ENCODE measurements around the gene VRK3. TPM values are rescaled to one million over a fixed set of nuclear protein-coding genes. Genes with fewer than 3 reads are reported as not detected.

VRK3 gene
- total and polyA plus RNA-seq, 2 of the 4 experiments (the other 2 are of a cell fraction): 28.7 to 35.8 TPM

DNA sequence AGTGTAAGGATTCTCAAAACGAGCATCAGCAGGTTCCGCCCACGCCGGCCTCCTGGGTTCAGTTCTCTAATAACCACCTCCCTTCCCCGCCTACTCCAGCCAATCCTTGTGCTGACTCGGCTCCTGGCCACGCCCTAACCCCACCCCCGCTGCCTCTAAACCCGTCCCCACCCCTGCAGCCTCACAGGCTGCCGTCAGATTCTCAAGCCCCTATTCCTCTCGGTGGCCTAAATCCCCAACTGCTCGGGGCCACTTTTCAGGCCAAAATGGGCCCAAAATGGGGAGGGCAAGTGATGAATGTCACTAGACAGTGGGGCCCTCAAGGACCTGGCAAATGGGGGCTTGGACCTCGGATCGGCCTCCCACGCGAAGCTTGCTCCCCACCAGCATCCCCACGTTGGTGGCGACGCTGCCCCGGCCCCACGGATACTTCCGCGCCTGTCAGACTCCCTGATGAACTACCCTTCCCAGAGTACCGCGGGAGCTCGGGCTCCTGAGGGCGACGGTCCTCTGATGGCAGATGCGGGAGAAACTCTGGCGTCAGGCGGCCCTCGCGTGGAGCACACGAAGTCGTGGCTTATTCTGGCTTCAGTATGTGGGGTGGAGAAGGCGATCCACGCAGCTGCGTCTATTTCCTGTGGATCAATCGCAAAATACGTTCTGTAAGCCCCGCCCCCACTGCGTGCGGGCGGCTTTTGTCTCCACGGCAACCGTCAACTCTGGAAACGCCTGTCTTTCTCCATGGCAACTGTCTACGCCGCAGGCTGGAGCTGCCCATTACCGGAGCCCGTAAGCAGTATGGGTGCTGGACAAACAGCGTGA, 25.4 kb upstream of the VRK3 start:
- H3K79me1 ChIP-seq (ENCODE audit: low read depth in 1 of 2, low read length in 2 of 2): no peaks in the 10 kb centered on the region; a peak in 1 of 4 replicates
- no peak overlapping the region for H3K56ac ChIP-seq (ENCODE audit: extremely low read depth, insufficient read depth, low read length)
- no peak overlapping the region for H2AK5ac ChIP-seq (ENCODE audit: low read depth, low read length)
- H3K27me3 ChIP-seq (ENCODE audit: control insufficient read depth, insufficient read depth, low read length): no peaks in the 10 kb centered on the region
- H2BK20ac ChIP-seq (ENCODE audit: low read depth, low read length): no peak overlapping the region
- BruUV-seq (replicated peaks): no TSS peak
- no peak overlapping the region for H3K27ac ChIP-seq (ENCODE audit: insufficient read depth, low read length)
- peak overlapping the region; percentile 96 for H2AFZ ChIP-seq (replicated peaks; ENCODE audit: low read length, poor library complexity)
- H3K4me2 ChIP-seq (ENCODE audit: low read depth, low read length): peak overlapping the region; percentile 72
- H4K5ac ChIP-seq (ENCODE audit: low read depth, low read length): no peak overlapping the region
- peak; percentile 79 for DNase-seq
- peaks cover 22% of the 10 kb centered on the region for H3K9me3 ChIP-seq (ENCODE audit: control insufficient read depth, insufficient read depth, low read length)
- dilution Hi-C loops (cut with HindIII; ENCODE audit: low sequenced_read_pairs, unreplicated experiment): no loop called here
- intact Hi-C loops (cut with micrococcal nuclease): no loop called here
- ATAC-seq (ENCODE audit: low read depth): peak; percentile 96
- no peak overlapping the region for H4K8ac ChIP-seq (ENCODE audit: low read depth in 2 of 2, low read length in 2 of 2)
- H2BK15ac ChIP-seq (ENCODE audit: low read depth, low read length): no peak overlapping the region
- WGBS, 2 experiments (ENCODE audit: extremely low coverage in 2 of 2, insufficient read length in 1 of 2): 3% methylated on average over 13 of the region's 52 CpGs; no CpG with 5 or more reads in 1 of the 2 experiments
- ChIA-PET CTCF (interaction anchor here (0.7 to 0.9 kb wide), 2 partner anchors 15 to 112 kb away, joined by 3 read pairs; no protein-coding TSS in a partner anchor), POLR2A (ENCODE audit: unreplicated experiment) (interaction anchor here (0.7 kb wide), 1 partner anchor 28 kb away, joined by 3 read pairs; no protein-coding TSS in a partner anchor)
- H3K18ac ChIP-seq (ENCODE audit: low read depth, low read length): no peak overlapping the region
- H3K23ac ChIP-seq (ENCODE audit: low read depth, low read length): no peak overlapping the region
- peak overlapping the region; percentile 3 for H2AK9ac ChIP-seq (replicated peaks; ENCODE audit: low read depth, low read length, poor library complexity)
- H2BK120ac ChIP-seq (ENCODE audit: low read depth, low read length): no peak overlapping the region
- no peaks in the 10 kb centered on the region for H3K9me1 ChIP-seq (ENCODE audit: insufficient read depth, low read length)
- H3K36me3 ChIP-seq (ENCODE audit: control insufficient read depth, insufficient read depth, low read length): peaks cover 16% of the 10 kb centered on the region
- in situ Hi-C loops (cut with MboI; ENCODE audit: low sequenced_read_pairs): no loop called here
- no peaks in the 10 kb centered on the region for H3K4me1 ChIP-seq (ENCODE audit: control insufficient read depth, insufficient read depth, low read length)
- no peak overlapping the region for H3K14ac ChIP-seq (replicated peaks; ENCODE audit: low read depth, low read length)
- no peak overlapping the region for H2BK5ac ChIP-seq (ENCODE audit: low read depth, low read length, poor library complexity, severe bottlenecking)
- TF ChIP-seq CHD1 (IDR thresholded peaks at IDR 0.05; ENCODE audit: low read depth, low read length) (no peak), RFX5 (IDR thresholded peaks at IDR 0.05; ENCODE audit: low read depth, low read length) (peak; percentile 95), CEBPB (IDR thresholded peaks at IDR 0.05; ENCODE audit: low read depth, low read length) (no peak), MAZ (IDR thresholded peaks at IDR 0.05; ENCODE audit: borderline replicate concordance, low read depth, low read length) (no peak), MXI1 (IDR thresholded peaks at IDR 0.05; ENCODE audit: borderline replicate concordance, low read depth, low read length) (0 out of 2 replicates have a peak, but pooled peaks have one; percentile 13), BHLHE40 (IDR thresholded peaks at IDR 0.05; ENCODE audit: low read depth, low read length) (0 out of 2 replicates have a peak, but pooled peaks have one; percentile 8)
- peak overlapping the region; percentile 57 for H3K4me3 ChIP-seq (ENCODE audit: insufficient read depth, low read depth, low read length)
- no peaks in the 10 kb centered on the region for H4K20me1 ChIP-seq (ENCODE audit: insufficient read depth, low read length)
- no peak overlapping the region for H4K91ac ChIP-seq (ENCODE audit: insufficient read depth, low read depth, low read length)
- no peak overlapping the region for H3K4ac ChIP-seq (ENCODE audit: low read depth, low read length)
- peak overlapping the region; percentile 1; the same call in 1 of the 2 replicates for H3K9ac ChIP-seq (ENCODE audit: low read depth, low read length)

Measured in IMR-90 (cell line).